ENCODE measurements around the gene TMEM183A.

Gene TMEM183A

GRCh38 chr1:203026031-203026665 lies 19.0 kb downstream of the TMEM183A start, which contains the start of gene PPFIA4:
TSS of gene PPFIA4 (plus strand) at chr1:203026491. CDS start at chr1:203039009, 12,518 bp downstream.
- no peak for TF ChIP-seq CTCF (conservative IDR thresholded peaks at IDR 0.05; ENCODE audit: low read depth, low read length)
- H3K4me3 ChIP-seq (ENCODE audit: low read length) = peak within 1 kb of the TSS; percentile 75
- DNase-seq (ENCODE audit: low read depth) = no peak

DNA sequence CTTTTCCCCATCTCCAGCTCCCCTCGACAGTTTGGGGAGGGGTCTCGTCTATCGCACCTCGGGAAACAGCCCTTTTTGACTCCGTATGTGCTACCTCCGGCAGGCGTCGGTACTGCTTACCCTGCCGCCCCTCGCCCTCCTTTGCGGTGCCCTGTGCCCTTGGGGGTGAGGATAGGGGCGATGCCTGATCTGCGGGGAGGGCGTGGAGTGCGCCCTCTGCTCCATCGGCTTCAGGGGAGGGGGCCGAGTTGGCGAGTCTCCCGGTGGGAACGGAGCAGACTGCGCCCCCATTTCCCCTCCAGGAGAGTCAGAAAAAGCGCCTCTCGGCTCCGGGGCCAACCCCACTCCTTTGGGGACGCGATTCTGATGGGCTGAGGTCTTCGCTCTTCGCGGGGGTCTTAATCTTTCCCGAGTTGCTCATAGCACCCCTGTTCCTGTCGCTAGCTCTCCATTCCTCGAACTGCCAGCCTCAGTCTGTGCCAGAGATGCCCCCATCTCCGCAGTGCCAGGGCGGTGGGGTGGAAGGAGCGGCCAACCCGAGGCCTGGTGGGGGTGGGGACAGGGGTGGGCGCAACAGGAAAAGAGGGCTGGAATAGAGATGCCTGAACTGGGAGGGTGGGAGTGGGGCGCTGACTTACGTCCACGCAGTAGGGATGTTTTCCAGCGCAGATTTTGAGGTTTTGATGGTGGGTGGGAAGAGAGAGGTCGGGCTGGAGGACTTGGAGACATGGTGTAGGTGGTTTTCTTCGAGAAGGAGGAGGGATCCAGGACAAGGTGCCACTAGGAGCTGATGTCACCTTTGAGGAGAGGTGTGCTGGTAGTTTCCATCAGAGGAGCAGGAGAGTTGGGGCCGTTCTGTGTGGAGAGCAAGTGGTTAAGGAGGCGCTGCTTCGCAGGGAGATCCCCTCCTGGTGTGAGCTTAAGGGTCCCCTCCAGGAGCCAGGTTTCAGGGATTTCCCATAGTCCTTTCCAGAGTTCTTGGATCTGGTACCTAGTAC lies 19.8 kb downstream of the TMEM183A start:
- no peak for DNase-seq (ENCODE audit: low read depth)
- H3K4me3 ChIP-seq (ENCODE audit: low read length) = peak overlapping the region; percentile 75
- TF ChIP-seq CTCF (conservative IDR thresholded peaks at IDR 0.05; ENCODE audit: low read depth, low read length) = no peak

- H3K4me3 ChIP-seq (ENCODE audit: low read length) = no peak overlapping the region
Observed at GRCh38 chr1:203028067-203028783, 21.1 kb downstream of the TMEM183A start.

GRCh38 chr1:203028784-203029553 lies 21.8 kb downstream of the TMEM183A start:
- no peak overlapping the region for H3K4me3 ChIP-seq (ENCODE audit: low read length)
- no peak for TF ChIP-seq CTCF (conservative IDR thresholded peaks at IDR 0.05; ENCODE audit: low read depth, low read length)
- DNase-seq (ENCODE audit: low read depth) = no peak

More at GRCh38 chr1:203028067-203028783, 21.1 kb downstream of the TMEM183A start:
- no peak for DNase-seq (ENCODE audit: low read depth)
- TF ChIP-seq CTCF (conservative IDR thresholded peaks at IDR 0.05; ENCODE audit: low read depth, low read length) = no peak

GRCh38 chr1:203031467-203031866 lies 24.3 kb downstream of the TMEM183A start:
- DNase-seq (ENCODE audit: low read depth) = no peak
- no peak overlapping the region for H3K4me3 ChIP-seq (ENCODE audit: low read length)
- peak; percentile 53 for TF ChIP-seq CTCF (conservative IDR thresholded peaks at IDR 0.05; ENCODE audit: low read depth, low read length)

DNA sequence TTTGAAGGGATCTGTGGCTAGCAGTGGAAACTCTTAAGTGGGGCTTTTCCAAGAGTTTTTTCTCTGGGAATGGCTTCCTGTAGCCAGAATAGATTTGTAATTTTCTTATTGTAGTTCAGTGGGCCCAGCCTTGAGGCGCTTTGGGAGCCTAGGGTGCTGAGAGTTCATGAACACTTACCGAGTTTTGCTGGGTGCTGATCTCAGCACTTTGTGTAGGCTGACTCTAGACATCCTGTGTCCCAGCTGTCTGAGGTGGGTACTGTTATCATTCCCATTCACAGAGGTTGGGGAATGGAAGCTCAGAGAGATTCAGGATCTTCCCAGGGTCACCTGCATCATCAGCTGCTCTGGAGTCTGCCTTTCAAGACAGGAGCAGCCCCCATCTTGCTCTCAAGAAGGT lies 26.1 kb downstream of the TMEM183A start:
- no peak overlapping the region for H3K4me3 ChIP-seq (ENCODE audit: low read length)
- TF ChIP-seq CTCF (conservative IDR thresholded peaks at IDR 0.05; ENCODE audit: low read depth, low read length) = no peak
- DNase-seq (ENCODE audit: low read depth) = no peak
